SK-N-SH (cell line): Measurements from ENCODE around the gene POT1.

ENCODE experiments used
- CTCF ChIP-seq: fragments of 200-600 bp; sonication (generic); IDR thresholded peaks from 2 replicates; pipeline ENCODE4 v1.6.1; 2017; ENCODE audit warnings: antibody characterized with exemption, mild to moderate bottlenecking, moderate library complexity
- EZH2phosphoT487 ChIP-seq: fragments of 200-600 bp; sonication (generic); IDR thresholded peaks from 2 replicates; pipeline ENCODE4 v1.6.1; 2017; ENCODE audit warnings: low read depth, mixed run types, mild to moderate bottlenecking, antibody characterized with exemption, moderate library complexity, borderline replicate concordance
- GABPA ChIP-seq: IDR thresholded peaks from 2 replicates; pipeline ENCODE4 v1.4.0; 2012; ENCODE audit warnings: low read depth, mild to moderate bottlenecking
- JUND ChIP-seq: IDR thresholded peaks from 2 replicates; pipeline ENCODE4 v1.4.0; 2012
- SMC3 ChIP-seq: IDR thresholded peaks from 2 replicates; pipeline ENCODE4 v1.6.1; 2012; ENCODE audit warnings: low read depth, low read length, improper control_type of control experiment
- YY1 ChIP-seq: IDR thresholded peaks from 2 replicates; pipeline ENCODE4 v1.4.0; 2012; ENCODE audit warnings: low read depth, mild to moderate bottlenecking

GRCh38 chr7:124808206-124808605 lies 121.4 kb downstream of the POT1 start:
- TF ChIP-seq JUND (no peak), CTCF (no peak), EZH2phosphoT487 (no peak), YY1 (no peak), SMC3 (no peak), GABPA (no peak)
